ENCODE measurements around the gene MT1F. TPM values are rescaled to one million over a fixed set of nuclear protein-coding genes. Genes with fewer than 3 reads are reported as not detected.
"Not testable (repeated sequence)": the region's sequence is repeated elsewhere in the genome, so short reads cannot be mapped to it uniquely, and the experiment has no call there.

Gene MT1F
- polyA plus RNA-seq, 3 donors, result 48.4 to 77.2 (median 58.2) TPM

DNA sequence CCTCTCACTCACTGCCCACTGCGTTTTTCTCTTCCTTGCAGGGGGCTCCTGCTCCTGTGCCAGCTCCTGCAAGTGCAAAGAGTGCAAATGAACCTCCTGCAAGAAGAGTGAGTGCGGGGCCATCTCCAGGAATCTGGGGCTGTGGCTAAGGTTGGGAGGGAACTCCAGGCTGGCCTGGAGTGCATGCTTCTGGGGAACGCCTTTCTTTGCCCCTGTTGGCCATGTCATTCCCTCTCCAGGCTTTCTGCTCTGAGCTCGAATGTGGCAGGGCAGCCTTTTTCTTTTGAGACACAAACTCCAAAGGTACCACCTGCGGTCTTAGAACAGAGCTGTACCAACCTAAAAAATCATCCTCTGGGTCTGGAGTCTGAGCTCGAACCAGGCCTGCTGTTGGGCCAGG lies 39.6 kb upstream of the MT1F start:
- no peak for DNase-seq (ENCODE audit: extremely low read depth in 1 of 11, low read depth in 9 of 11, low spot score in 4 of 11)

DNA sequence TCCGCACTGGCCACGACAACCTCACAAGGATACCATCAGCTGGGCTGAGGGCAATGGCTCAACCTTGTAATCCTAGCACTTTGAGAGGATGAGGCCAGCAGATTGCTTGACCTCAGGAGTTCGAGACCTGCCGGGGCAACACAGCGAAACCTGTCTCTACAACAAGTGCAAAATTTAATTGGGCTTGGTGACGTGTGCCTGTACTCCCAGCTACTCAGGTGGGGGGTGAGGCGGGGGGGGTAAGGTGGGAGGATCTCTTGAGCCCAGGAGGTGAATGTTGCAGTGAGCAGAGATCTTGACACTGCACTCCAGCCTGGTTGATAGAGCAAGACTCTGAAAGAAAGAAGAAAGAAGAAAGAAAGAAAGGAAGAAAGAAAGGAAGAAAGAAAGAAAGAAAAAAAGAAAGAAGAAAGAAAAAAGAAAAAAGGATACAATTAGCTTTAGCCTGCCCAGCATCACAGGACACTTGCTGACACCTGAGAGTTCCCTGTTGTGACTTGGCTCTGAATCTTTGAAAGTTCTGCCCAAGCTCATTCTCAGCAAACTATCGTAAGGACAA lies 37.3 kb upstream of the MT1F start:
- DNase-seq (ENCODE audit: extremely low read depth in 1 of 11, low read depth in 9 of 11, low spot score in 4 of 11), result no peak

DNA sequence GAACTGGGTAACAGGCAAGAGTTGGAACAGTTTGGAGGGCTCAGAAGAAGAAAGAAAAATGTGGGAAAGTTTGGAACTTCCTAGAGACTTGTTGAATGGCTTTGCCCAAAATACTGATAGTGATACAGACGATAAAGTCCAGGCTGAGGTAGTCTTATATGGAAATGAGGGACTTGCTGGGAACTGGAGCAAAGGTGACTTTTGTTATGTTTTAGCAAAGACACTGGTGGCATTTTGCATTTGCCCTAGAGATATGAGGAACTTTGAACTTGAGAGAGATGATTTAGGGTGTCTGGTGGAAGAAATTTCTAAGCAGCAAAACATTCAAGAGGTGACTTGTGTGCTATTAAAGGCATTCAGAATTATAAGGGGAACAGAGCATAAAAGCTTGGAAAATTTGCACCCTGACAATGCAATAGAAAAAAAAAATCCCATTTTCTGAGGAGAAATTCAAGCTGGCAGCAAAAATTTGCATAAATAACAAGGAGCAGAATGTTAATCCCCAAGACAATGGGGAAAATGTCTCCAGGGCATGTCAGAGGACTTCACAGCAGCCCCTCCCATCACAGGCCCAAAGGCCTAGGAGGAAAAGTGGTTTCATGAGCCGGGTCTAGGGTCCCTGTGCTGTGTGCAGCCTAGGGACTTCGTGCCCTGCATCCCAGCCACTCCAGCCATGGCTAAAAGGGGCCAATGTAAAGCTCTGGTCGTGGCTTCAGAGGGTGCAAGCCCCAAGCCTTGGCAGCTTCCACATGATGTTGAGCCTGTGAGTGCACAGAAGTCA lies 35.9 kb upstream of the MT1F start:
- not testable (repeated sequence) for DNase-seq (ENCODE audit: extremely low read depth in 1 of 11, low read depth in 9 of 11, low spot score in 4 of 11)

DNA sequence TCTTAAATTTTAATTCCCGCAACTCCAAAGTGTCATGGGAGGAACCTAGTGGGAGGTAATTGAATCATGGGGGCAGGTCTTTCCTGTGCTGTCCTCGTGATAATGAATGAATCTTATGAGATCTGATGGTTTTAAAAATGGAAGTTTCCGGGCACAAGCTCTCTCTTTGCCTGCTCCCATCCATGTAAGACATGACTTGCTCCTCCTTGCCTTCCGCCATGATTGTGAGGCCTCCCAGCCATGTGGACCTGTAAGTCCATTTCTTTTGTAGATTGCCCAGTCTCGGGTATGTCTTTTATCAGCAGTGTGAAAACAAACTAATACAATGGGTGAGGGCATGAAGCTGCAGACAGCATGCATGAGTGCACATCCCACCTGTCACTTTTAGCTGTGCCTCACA lies 34.6 kb upstream of the MT1F start:
- DNase-seq (ENCODE audit: extremely low read depth in 1 of 11, low read depth in 9 of 11, low spot score in 4 of 11), result not testable (repeated sequence)

DNA sequence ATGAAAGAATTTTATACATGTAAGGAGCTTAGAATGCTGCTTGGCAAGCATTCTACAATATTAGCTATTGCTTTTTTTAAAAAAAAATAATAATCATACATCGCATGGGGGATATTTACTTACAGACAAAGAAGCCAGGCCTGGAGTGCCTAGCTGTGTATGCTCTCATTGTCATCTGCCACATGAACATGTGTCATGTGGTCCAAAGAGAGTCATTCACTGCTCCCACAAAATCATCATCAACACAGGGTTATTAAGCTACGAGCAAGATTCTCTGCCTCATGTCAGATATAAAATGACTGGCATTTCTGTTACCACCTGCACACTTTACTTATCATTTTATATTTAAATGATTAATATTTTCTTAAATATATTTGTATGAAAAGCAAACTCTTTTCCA lies 34.1 kb upstream of the MT1F start:
- DNase-seq (ENCODE audit: extremely low read depth in 1 of 11, low read depth in 9 of 11, low spot score in 4 of 11), result no peak

DNA sequence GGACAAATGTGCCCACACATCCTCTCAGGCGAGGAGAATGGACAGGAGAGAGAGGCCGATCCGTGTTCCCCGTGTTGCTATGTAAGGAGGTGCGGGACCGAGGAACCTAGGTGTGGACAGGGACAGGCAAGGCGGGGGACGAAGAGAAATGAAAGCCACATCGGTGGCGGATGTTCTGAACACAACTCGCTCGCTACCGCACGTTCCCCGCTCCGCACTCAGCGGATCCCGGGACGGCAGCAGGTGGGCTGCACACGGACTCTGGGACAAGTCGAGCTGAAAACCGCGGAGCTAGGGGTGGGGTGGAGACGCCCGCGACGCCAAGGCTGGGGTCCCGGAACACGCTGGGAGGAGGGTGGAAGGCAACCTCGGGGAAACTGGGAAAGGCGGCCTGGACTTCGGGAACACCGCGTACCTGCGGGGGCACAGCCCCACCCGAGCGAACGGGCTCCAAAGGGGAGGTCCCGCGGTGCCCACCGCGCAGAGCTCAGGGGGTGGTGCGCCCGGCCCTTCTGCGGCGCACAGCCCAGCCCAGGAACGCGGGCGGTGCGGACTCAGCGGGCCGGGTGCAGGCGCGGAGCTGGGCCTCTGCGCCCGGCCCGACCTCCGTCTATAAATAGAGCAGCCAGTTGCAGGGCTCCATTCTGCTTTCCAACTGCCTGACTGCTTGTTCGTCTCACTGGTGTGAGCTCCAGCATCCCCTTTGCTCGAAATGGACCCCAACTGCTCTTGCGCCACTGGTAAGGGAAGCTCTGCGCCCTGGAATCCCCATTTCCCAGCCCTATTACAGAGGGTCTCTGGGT lies 32.4 kb upstream of the MT1F start, which contains the start of gene MT1E:
MT1E (plus strand) TSS at position 642 of the 803 bp plus-strand sequence; CDS start at position 713, 71 bp downstream.
- DNase-seq (ENCODE audit: extremely low read depth in 1 of 11, low read depth in 9 of 11, low spot score in 4 of 11), result no peak

DNA sequence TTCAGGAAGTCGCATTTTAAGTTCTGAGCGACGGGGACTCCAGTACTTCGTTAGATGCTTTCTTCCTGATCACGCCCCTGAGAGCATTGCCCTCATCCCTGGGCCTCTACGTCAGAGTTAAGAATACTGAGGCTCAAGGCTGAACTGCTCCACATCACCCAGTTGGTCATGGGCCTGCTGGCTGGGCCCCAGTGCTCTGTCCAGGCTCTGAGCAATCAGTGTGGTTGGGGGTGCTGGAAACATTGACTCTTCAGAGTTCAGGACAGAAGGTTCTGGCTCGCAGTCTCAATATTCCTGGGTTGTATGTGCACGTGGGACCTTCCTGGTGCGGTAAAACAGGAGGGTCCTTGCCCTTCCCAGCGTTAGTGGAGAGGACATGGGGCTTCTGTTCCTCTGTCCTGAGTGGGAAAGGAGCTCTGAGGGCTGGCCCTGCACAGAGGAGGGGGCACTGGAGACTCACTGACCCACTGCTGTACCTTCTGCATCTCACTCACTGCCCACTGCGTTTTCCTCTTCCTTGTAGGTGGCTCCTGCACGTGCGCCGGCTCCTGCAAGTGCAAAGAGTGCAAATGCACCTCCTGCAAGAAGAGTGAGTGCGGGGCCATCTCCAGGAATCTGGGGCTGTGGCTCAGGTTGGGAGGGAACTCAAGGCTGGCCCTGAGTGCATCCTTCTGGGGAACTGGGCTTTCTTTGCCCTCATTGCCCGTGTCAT lies 31.7 kb upstream of the MT1F start:
- no peak for DNase-seq (ENCODE audit: extremely low read depth in 1 of 11, low read depth in 9 of 11, low spot score in 4 of 11)

DNA sequence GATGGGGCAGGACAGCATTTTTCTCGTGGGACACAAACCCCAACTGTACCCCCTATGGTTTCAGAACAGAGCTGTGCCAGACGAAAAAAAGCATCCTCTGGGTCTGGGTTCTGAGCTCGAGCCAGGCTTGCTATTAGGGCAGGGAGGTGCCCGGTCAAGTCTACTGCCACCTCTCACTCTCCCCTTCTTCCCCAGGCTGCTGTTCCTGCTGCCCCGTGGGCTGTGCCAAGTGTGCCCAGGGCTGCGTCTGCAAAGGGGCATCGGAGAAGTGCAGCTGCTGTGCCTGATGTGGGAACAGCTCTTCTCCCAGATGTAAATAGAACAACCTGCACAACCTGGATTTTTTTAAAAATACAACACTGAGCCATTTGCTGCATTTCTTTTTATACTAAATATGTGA lies 31.1 kb upstream of the MT1F start:
- no peak for DNase-seq (ENCODE audit: extremely low read depth in 1 of 11, low read depth in 9 of 11, low spot score in 4 of 11)

DNA sequence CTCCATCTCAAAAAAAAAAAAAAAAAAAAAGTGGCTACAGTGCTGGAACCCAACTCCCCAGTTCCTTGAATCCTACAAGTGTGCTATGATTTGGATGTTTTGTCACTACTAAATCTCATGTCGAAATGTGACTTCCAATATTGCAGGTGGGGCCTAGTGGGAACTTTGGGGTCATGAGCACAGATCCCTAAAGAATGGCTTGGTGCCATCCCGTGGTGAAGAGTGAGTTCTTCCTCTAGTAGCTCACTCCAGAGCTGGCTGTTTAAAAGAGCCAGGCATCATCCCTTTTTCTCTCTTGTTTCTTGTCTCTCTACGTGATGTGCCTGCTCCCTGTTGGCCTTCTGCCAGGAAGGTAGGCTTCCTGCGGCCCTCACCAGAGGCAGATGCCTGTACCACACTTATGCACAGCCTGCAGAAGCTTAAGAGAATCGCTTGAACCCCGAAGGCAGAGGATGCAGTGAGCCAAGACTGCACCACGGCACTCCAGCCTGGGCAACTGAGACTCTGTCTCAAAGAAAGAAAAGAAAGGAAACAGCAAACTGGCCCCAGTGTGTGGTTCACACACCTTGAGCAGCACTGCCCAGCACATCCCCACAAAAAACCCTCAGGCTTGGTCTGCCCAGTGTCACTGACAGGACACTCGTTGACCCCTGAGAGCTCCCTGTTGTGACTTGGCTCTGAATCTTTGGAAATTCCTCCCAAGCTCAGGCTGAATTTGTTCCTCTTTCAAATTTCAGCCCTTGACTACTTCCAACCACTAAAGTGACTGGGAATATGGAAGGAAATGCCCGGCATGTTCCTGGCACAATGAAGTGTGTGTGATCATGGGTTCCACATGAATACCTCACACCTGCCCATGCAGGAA lies 29.0 kb upstream of the MT1F start:
- DNase-seq (ENCODE audit: extremely low read depth in 1 of 11, low read depth in 9 of 11, low spot score in 4 of 11), result no peak

DNA sequence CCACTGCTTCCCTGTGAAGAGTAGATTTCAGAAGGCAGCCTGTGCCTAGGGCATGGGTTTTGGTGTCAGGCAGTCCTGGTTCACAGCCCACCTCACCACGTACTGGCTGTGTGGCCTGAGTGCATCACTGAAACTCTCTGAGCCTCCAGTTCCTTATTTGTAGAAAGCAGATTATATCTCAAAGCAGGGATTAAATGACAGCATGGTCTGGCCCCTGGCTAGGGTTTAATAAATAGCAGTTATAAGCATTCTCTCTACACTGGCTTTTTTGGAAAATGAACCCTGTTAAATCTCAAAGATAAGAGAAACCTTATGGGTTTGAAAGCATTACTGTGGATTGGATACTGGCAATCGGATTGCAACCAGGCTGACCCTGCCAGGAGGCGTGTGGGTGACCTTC lies 28.2 kb upstream of the MT1F start:
- no peak for DNase-seq (ENCODE audit: extremely low read depth in 1 of 11, low read depth in 9 of 11, low spot score in 4 of 11)

DNA sequence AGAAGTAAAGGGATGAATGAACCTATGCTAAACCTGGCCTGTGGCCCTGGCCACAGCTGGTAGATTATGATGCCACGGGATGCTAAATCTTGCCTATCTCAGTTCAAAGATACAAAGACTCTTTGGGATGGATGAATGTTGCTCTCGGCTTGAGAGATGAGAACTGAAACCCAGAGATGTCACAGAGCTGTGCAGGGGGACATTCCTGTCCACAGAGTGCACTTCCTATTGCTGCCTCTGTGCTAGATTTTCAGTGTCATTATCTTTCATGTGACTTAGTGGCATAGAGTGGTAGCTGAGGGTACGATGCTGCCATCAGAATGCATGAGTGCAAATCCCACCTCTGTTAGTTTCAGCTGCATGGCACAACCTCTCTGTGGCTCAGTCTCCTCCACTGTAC lies 27.6 kb upstream of the MT1F start:
- no peak for DNase-seq (ENCODE audit: extremely low read depth in 1 of 11, low read depth in 9 of 11, low spot score in 4 of 11)

DNA sequence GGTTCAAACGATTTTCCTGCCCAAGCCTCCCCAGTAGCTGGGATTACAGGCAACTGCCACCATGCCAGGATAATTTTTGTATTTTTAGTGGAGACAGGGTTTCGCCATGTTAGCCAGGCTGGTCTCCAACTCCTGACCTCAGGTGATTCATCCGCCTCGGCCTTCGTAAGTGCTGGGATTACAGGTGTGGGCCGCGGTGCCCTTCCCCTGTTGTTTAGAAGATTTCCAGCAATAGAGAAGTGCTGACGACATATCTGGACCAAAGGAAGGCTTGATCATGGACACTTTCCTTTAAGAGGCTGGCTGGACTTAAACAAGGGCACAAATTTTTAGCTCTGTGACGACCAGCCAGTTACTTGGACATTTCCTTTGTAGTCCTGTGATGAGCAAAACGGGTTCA lies 26.6 kb upstream of the MT1F start:
- no peak for DNase-seq (ENCODE audit: extremely low read depth in 1 of 11, low read depth in 9 of 11, low spot score in 4 of 11)

DNA sequence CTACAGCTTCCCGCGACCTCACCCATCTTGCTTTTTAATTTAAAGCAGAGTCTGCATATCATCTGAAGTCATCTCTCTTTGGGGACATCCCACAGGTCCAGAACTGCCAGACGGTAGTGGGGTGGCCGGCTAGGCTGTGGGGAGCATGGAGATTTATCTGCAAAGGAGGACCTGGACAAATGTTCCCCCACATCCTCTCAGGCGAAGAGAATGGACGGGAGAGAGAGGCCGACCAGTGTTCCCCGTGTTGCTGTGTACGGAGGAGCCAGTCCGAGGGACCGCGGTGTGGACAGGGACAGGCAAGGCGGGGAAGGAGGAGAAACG lies 26.0 kb upstream of the MT1F start:
- DNase-seq (ENCODE audit: extremely low read depth in 1 of 11, low read depth in 9 of 11, low spot score in 4 of 11), result no peak

DNA sequence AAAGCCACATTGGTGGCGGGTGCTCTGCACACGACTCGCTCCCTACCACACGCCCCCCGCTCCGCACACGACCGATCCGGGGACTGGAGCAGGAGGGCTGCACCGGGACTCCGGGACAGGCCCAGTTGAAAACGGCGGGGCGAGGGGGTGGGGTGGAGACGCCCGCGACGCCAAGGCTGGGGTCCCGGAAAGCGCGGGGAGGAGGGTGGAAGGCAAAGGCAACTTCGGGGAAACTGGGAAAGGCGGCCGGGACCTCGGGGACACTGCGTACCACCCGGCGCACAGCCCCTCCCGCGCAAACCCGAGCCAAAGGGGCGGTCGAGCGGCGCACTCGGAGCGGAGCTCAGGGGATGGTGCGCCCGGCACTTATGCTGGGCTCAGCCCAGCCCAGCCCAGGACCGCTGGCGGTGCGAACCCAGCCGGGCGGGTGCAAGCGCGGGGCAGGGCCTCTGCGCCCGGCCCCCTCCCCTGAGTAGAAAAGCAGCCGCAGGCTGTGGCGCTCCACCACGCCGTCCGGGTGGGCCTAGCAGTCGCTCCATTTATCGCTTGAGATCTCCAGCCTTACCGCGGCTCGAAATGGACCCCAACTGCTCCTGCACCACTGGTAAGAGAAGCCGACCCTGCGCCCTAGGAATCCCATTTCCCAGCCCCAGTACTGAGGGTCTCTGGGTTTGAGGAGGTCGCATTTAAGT lies 25.5 kb upstream of the MT1F start, which contains the start of gene MT1M:
MT1M (plus strand) TSS at position 504 of the 692 bp plus-strand sequence; CDS start at position 577, 73 bp downstream.
- DNase-seq (ENCODE audit: extremely low read depth in 1 of 11, low read depth in 9 of 11, low spot score in 4 of 11), result no peak

DNA sequence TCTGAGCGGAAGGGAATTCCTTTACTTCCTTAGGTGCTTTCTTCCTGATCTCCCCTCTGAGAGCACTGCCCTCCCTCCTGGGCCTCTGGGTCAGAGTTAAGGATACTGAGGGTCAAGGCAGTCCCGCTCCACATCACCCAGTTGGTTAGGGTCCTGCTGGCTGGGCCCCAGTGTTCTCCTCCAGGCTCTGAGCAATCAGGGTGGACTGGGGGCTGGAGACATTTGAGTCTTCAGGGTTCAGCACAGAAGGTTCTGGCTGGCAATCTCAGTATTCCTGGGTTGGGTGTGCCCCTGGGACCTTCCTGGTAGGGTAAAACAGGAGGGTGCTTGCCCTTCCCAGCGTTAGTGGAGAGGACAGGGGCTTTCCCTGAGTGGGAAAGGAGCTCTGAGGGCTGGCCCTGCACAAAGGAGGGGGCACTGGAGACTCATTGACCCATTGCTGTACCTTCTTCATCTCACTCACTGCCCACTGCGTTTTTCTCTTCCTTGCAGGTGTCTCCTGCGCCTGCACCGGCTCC lies 24.9 kb upstream of the MT1F start:
- no peak for DNase-seq (ENCODE audit: extremely low read depth in 1 of 11, low read depth in 9 of 11, low spot score in 4 of 11)

DNA sequence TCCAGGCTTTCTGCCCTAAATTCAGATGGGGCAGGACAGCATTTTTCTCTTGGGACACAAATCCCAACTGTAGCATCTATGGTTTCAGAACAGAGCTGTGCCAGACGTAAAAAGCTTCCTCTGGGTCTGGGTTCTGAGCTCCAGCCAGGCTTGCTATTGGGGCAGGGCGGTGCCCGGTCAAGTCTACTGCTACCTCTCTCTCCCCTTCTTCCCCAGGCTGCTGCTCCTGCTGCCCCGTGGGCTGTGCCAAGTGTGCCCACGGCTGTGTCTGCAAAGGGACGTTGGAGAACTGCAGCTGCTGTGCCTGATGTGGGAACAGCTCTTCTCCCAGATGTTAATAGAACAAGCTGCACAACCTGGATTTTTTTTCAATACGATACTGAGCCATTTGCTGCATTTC lies 24.2 kb upstream of the MT1F start:
- DNase-seq (ENCODE audit: extremely low read depth in 1 of 11, low read depth in 9 of 11, low spot score in 4 of 11), result no peak

DNA sequence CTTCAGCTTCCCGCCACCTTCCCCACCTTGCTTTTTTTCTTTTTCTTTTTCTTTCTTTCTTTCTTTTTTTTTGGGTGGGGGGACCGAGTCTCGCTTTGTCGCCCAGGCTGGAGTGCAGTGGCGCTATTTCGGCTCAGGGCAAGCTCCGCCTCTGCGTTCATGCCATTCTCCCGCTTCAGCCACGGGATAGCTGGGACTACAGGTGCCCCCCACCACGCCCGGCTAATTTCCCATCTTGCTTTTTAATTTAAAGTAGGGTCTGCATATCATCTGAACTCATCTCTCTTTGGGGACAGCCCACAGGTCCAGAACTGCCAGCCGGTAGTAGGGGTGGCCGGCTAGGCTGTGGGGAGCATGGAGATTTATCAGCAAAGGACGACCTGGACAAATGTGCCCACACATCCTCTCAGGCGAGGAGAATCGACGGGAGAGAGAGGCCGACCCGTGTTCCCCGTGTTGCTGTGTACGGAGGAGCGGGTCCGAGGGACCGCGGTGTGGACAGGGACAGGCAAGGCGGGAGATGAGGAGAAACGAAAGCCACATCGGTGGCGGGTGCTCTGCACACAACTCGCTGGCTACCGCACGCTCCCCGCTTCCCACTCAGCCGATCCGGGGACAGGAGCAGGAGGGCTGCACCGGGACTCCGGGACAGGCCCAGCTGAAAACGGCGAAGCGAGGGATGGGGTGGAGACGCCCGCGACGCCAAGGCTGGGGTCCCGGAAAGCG lies 22.9 kb upstream of the MT1F start:
- no peak for DNase-seq (ENCODE audit: extremely low read depth in 1 of 11, low read depth in 9 of 11, low spot score in 4 of 11)

Measured in renal cortex interstitium (tissue), 11 donors.